ENCODE results near the gene VPS11.
"Not testable (repeated sequence)": the region's sequence is repeated elsewhere in the genome, so short reads cannot be mapped to it uniquely, and the experiment has no call there.

The VPS11 gene

DNA sequence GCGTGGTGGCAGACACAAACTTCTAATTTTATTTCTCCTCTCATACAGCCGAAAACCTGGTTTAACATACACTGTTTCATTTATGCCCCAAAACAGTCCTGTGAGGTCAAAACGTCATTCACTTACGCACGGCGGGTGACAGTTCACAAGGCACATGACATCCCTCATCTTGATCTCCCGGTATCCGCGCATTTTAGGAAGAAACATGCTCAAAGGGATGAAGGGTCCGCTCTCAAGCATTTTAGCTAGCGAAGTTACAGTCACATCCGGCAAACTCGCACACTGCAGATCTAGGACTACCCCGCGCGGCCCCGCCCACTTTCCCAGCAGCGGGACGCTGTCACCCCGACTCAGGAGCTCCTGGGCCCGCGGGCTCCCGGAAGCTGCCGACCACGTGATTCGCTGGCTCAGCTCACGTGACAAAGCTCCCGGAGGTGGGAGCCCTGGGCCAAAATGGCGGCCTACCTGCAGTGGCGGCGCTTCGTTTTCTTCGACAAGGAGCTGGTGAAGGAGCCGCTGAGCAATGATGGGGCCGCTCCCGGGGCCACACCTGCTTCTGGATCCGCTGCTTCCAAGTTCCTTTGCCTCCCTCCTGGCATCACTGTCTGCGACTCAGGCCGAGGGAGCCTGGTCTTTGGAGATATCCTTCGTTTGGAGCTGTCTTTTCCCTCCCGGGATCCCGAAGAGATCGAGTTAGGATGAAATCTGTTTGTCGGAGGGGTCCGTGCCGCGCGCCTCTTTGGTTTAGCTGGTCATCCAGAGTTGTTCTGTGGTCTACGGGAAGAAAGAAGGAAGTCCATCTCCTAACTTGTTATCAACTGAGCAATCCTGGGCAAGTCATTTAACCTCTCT, at the start of gene VPS11:
TSS of gene VPS11 (plus strand) at position 448 of the 852 bp plus-strand sequence. CDS start at position 454, 6 bp downstream.
- DNase-seq, result peak; percentile 99

DNA sequence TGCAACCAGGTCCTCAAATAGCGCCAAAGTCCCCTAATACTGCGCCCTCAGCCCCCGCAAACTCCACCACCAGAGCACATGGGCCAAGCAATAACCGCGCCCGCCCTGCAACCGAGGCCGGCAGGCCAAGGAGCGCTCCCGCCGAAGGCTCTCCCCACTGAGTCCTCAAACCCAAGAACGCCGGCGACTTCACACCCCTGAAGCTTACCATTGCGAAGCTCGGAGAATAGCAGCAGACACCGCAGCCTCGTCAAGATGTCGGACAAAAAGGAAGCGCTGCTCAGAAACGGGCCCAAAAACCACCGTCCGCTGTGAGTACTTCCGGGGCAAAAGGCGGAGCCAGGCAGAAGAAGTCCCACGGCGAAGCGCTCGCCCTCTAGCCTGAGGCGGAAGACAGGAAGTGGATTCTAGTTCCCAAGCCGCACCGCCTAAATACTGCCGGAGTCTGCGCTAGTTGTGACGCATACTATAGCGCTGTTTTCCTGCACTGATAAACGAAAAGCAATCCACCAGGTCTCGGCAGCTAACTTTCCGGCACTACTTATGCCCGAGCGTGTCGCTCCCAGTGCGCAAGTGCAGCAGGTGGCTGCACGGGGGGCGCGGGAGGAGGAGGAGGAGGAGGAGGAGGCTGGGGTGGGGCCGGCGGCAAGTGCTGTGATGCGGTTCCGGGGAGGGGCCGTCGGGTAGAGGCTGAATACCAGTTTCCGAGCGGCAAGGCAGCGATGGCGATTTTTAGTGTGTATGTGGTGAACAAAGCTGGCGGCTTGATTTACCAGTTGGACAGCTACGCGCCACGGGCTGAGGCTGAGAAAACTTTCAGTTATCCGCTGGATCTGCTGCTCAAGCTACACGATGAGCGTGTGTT, 49.3 kb upstream of the VPS11 start, which contains the start of the genes RPS25 and TRAPPC4:
TSS of gene RPS25 (minus strand) at position 270 of the 865 bp plus-strand sequence. CDS start at position 211, 59 bp downstream.
TSS of gene TRAPPC4 (plus strand) at position 693 of the 865 bp plus-strand sequence. CDS start at position 723, 30 bp downstream.
- DNase-seq, result peak; percentile 95

DNA sequence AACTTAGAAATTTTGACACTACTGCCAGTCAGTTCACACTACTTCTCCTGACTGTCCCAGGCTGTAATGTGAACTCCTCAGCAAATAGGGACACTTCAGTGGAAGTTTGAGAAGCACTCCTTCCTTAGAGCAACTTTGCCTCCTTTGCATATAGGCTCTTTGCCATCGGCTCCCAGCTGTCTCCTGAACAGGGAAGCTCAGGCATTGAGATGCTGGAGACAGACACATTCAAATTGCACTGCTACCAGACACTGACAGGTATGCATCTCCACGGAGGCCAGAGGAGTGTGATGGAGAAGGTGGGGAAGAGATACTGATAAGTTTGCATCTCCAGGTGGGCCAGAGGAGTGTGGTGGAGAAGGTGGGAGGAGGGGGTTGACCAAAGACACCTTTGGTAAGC, 47.6 kb upstream of the VPS11 start:
- no peak for DNase-seq

DNA sequence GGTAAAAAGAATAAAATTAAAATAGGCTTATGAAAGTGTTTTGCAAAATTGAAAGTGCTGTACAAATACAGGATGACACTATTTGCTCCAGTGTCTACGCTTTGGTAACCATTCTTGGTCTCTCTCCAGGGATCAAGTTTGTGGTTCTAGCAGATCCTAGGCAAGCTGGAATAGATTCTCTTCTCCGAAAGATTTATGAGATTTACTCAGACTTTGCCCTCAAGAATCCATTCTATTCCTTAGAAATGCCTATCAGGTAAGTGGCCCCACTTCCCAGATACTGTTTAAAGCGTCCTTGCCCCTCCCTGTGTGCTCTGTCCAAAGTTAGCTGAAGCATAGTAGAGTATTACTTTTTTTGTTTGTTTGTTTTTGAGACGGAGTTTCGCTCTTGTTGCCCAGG, 46.0 kb upstream of the VPS11 start:
- DNase-seq, result no peak

DNA sequence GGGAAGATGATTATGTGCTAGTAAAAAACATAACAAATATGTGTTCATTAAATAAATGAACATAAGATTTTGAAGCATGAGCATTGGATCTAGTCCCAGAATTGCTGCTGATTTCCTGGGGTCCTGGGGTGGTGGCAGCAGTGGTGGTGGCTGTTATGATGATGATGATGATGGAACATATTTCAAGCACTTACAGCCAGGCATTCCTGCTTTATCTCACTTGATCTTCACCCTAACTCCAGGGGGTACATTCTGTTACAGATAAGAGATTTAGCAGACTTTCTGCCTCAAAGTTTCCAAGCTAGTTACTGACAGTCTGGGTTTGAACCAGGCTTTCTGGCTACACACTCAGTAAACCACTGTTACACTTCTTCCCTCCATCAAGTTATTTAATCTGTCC, 43.9 kb upstream of the VPS11 start:
- no peak for DNase-seq

DNA sequence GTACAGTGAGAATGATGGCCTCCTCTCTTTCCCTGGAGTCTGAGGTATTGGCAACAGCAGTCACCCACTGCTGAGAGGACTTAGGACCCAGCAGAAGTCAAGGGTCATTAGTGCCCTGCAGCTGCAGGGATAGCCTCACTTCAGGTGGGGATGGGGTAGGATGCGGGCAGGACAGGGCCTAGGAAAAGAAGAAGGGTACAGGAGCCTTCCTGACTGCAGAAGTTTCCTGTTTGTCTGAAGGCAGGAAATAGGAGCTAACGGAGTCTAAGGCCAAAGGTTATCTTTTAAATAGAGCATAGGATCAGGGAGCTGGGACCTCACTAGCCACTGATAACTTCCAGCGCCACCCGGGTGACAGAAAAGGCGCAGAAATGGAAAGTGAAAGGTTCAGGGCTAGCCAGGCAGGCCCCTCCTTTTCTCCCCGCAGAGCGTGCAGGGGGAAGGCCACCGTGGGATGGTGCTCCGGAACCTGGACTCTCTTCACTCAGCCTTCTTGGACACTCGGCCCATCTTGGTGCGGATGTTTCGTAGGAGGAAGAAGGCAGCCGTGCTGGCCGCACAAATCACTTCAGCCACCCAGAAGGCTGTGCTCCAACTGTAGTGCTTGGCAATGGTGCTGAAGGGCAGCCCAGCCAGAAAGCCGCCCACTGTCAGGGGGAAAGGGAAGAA, 43.1 kb upstream of the VPS11 start:
- DNase-seq, result no peak

DNA sequence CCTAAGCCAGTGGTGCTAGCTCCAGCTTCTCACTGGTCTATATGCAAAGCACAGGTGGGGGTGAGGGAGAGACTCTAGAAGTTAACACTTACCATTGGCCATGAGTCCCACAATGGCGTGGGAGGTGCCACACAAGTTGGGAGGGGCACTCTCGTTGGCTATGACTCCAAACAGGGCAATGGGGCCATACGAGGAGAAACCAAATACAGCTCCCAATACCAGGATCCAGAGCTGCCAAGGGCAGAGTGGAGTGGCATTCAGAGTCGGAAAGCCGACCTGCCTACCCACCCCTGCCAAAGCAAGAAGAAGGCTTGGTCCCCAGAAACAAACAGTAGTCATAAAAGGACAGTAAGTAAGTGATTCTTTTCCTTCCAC, 42.5 kb upstream of the VPS11 start:
- no peak for DNase-seq

DNA sequence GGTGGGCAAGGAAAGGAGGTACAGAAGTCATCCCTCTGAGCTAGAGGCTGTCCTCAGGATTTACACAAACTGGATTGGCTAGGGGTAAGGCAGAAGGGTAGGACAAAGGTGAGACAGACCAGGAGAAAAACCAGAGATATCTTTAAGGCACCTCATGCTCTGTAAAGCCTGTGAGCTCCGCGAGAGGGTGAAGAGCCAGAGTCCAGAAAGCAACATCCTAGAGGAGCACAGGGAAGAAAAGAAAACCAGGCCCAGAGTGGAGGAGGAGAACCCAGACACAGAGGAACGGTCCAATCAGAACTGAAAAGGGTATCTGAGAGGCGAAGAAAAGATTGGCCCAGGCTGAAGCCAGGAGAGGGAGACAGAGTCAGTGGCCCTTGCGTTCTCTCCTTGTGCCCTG, 42.1 kb upstream of the VPS11 start:
- DNase-seq, result no peak

DNA sequence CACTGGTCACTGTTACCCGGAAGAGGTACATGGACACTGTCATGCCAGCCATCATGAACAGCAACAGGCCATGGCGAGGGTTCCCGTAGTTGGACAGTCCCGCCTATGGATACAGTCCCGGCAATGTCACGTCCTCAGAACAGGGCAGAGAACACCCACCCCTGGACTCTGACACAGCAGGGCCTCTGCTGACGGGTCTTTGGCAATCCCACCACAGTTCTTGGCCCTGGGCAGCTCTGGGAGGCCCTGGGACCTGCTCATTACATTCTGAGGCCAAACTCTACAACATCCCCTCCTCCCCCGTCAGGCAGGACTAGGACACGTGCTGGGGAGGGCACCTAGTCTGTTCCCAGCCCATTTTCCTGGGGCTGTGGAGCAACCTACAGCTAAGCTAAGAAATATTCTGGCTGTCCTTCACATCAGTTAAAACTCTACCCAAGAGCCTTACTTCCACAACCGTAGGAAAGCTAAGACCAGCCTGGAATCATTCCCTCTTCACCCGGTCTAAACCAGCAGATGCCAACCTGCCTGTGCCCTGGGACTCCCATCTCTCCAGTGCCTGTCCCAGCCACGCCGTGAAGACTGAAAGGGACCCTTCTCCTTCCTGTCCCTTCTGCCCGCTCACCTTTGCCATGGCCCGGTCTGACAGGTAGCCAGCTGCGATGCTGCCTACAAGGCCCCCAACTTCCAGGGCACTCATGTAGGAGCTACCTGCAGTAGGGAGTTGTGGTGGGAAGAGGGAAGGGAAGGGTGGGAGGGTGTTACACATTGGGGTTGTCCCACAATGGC, 41.4 kb upstream of the VPS11 start:
- DNase-seq, result no peak

DNA sequence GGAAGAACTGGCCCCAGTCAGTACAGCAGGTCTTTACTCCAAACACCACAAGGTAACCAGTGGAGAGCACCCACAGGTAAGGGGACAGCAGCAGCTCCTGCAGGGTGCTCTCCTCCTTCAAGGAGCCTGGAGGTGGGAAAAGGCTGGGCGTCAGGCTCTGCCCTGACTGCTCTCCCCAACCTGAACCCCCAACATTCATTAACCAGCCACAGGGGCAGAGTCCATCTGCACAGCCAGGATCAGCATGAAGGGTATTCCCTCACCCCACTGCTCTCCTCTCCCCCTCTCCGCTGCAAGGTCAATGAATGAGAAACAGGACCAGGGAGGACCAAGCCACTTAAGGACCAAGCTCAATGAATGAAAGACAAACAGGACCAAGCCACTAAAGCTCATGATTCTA, 40.6 kb upstream of the VPS11 start:
- DNase-seq, result no peak

DNA sequence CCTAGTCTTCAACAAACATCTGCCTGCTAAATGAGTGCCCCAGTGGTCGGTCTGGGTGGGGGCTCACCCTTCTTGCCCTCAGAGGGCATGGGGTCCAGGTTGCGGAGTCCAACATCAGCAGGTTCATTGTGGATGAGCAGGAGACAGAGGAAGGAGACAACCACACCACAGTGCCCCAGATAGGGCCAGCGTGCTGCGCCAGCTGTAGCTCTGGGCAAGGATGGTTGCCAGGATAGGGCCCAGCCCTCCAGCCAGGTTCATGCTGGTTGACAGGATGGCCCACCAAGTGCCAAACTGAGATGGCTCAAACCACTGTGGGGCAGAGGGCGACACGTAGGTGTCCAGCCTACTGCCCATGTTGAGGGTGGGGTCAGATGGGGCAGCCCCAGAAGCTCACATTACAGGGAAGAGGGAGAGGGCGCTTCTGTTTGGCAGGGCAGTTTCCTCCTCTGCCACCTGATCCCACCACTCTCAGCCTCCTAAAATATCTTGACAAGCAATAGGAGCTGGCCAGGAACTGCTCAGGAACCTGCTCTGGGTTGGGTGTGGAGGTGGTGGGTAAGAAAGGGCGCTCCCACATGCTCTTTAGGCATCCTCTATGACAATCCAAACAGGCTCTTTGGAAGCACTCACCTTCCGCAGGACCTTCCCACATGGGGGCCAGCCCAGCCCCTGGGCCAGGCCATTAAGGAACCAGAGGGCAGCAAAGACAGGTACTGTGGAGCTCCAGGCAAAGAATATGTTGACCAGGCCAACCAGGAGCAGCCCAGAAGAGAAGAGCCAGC, 39.9 kb upstream of the VPS11 start:
- DNase-seq, result no peak

DNA sequence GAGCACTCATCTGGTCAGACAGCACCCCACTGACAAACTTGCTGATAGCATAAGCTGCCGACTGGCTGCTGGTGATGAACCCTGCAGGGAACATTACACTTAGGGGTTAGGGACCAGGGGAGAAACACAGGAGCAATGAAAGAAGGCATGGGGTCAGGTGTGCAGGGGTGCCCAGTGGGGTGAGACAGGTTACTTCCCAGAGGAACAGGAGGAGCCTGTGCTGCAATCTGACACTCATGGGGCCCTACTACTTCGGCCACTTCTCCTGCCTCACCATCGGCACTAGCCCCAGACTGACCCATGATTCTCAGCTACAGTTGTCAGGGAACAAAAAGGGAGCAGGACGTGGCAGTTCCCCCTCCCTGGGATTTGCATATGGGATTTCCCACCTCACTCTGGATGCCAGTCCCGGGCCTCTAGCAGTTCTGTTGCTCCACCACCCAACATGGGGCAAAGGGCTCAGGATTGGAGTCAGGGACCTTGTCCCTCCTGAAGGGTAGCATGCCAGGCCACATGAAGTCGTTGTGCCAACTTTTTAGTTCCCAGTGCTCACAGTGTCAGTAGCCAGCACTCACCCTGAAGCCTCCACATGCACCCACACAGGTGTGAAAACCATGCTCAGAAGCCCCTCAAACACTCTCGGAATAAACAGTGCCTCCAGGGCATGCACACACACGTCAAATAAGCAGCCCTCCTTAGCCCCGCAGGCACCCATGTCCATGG, 39.1 kb upstream of the VPS11 start:
- no peak for DNase-seq

DNA sequence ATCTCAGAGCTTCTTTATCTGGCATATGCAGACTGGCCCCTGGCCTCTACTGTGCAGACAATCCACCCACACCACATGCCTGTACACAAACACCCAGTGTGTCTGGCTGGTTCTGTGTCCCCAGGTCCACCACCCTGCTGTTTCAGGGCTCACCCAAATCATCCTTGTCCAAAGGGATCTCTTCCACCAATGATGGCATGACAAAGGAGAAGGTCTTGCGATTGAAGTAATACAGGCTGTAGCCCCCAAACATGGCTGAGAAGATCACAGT, 38.6 kb upstream of the VPS11 start:
- DNase-seq, result no peak

DNA sequence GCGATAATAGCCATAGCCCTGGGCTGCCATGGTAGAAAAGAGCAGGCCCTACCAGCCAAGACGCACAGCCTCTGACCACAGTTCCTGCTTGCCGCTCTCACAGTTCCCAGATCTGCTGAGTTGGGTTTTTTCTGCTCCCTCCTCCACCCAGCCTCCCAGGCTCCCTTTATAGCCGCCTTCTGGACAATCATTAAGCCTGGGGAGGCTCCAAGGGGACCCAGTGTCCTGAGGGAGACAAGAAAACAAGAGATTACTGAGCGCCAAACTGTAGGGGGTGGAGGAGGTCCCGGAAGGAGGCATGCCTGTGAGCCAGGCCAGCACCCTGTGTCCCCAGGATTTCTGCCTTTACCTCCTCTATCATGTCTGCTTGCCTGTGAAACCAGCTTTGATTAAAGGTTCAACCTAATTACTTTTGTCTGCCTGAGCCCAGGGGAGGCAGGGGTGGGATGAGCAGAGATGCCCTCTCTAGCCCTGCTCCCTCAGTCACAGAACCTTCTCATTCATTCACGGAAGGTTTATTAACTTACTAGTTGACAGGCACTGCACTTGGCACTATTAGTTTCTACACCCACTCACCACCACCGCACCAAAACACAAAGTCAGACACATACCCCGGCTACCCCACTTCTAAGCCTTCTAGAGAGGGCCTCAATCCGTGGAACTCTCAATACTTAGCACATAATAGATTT, 38.1 kb upstream of the VPS11 start:
- peak; percentile 46 for DNase-seq

DNA sequence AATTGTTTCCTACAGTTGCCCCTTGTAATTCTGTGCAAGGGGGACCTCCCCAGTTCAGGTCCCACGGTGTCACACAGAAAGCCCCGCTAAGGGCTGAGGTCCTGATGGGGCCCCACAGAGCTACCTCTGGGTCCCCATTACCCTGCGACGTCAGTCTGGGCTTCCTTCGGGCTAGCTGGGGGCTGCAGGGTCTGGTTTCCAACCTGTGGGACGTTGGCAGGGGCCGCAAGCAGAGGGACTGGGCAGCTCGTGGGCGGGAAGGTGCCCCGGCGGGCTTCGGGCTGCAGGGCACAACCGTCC, 37.6 kb upstream of the VPS11 start:
- DNase-seq, result peak; percentile 39

DNA sequence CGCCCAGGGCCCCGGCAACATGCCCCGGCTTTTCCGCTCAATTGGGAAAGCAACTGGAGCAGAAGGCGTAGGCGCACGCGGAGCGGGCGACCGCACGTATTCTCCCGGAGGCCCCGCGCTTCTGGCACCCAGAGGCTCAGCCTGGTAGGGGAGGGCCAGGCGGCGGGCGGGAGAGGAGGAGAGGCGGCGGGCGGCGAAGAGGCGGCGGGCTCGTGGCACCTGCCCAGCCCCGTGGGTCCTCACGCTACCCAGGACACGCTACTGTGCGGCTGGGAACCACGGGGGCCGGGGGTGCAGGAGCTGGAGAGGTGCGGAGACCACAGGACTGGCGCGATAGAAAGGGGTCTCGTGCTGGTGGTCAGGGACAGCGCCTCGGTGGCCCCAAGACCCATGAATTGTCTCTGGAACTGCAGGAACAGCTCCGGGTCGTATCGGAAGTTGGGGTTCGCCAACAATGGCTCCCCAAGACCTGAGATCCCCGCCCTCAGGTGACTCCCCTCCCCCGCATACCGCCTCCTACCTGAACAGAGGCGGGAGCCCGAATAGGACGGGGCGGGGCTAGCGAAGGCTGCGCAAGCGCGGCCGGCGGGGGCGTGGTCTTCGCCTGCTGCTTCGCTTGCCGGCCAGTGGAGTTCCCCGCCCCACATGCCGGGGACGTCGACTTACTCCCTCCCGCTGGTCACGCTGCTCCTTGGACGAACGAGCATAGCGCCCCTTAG, 37.1 kb upstream of the VPS11 start, which contains the start of gene SLC37A4:
TSS of gene SLC37A4 (minus strand) at position 549 of the 719 bp plus-strand sequence.
- DNase-seq, result peak; percentile 100

DNA sequence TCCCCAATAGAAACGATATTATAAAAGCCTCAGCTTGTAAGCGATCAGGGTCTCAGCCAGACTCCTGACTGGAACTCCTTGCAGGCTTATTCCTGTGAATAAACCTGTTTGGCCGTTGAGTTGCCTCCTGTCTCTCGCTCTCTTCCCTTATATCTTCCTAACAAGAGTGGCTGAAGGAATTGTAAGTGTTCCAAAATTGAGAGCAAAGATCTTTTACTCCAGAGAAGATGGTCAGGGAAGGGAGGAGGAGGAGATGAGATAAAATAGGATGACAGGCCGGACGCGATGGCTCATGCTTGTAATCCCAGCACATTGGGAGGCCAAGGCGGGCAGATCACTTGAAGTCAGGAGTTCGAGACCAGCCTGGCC, 35.7 kb upstream of the VPS11 start:
- DNase-seq, result no peak

DNA sequence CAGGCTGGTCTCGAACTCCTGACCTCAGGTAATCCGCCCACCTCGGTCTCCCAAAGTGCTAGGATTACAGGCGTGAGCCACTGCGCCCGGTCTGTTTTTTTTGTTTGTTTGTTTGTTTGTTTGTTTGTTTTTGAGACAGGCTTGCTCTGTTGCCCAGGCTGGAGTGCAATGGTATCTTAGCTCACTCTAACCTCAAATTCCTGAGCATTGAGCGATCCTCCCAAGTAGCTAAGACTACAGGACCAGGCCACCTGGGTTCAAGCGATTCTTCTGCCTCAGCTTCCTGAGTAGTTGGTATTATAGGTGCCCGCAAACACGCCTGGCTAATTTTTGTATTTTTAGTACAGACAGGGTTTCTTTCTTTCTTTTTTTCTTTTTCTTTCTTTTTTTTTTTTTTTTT, 34.2 kb upstream of the VPS11 start:
- DNase-seq, result not testable (repeated sequence)

DNA sequence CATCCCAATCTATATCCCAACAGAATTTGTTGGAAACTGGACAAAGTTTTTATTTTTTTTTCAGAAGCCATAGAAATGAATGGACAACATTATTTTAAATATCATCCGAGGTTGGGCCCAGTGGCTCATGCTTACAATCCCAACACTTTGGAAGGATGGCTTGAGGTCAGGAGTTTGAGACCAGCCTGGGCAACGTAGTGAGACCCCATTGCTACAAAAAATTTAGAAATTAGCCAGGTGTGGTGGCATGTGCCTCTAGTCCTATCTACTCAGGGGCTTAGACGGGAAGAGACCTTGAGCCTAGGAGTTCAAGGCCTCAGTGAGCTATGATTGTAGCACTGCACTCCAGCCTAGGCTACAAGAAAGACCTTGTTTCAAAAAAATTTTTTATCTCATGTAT, 32.8 kb upstream of the VPS11 start:
- DNase-seq, result no peak

DNA sequence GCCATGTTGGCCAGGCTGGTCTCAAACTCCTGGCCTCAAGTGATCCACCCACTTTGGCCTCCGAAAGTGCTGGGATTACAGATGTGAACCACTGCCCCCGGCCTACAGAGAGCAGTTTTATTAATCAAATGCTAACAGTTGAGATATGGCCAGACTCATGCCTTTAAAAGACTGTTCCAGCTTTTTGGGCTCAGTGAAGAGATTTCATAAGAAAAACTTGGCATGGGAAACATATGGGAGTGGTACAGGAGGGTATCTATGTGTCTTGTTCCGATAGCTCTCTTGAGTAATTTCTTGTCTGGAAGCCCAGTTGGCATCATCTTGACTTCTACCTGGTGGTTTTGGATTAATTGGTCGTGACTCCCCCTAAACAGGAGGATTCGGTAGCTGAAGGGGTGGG, 28.7 kb upstream of the VPS11 start:
- no peak for DNase-seq

All from stimulated activated CD8-positive, alpha-beta memory T cell treated with anti-CD3 and anti-CD28 coated beads, Interleukin-4, amount 100 ng/mL, for 48 hours (primary cell).